Epidermal melanocyte (primary cell): ENCODE results near the gene GPC6.

Experiments
- DNase-seq: peaks from one replicate; pipeline ENCODE4 v3.0.0; 2011; ENCODE audit warnings: low spot score; ENCODE audit not compliant: insufficient read length

Gene GPC6

DNA sequence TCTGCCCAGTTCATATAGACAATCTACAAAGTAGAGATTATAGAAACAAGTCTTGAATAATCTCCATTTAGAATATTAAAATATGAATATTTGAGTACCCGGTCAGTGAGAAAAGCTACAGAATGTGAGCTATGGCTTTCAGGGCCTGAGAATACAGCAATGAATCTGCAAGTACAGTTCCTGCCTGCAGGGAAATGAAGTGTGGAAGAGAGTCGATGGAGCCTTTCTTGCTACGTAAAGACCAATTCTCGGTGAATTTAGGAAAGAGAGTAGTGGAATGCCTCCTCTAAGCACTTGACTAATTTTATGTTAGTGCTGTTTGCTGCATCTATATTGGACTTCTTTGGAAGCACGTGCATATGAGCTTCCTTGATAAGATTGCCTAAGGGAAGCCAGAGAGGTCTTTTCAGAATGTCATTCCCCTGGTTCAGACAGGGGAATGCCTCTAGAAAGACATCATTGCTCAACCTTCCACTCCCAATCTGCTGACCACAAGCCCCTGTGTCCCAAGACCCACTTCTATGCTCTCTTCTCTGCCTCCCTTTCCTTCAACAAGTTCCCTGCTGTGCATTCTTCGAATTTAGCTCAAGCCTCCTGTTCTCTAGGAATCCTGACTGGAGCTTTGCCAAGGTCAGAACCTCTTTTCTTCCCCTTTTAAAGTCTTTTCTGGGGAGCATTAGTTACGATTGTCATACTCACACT, 41.9 kb downstream of the GPC6 start:
- no peak for DNase-seq

DNA sequence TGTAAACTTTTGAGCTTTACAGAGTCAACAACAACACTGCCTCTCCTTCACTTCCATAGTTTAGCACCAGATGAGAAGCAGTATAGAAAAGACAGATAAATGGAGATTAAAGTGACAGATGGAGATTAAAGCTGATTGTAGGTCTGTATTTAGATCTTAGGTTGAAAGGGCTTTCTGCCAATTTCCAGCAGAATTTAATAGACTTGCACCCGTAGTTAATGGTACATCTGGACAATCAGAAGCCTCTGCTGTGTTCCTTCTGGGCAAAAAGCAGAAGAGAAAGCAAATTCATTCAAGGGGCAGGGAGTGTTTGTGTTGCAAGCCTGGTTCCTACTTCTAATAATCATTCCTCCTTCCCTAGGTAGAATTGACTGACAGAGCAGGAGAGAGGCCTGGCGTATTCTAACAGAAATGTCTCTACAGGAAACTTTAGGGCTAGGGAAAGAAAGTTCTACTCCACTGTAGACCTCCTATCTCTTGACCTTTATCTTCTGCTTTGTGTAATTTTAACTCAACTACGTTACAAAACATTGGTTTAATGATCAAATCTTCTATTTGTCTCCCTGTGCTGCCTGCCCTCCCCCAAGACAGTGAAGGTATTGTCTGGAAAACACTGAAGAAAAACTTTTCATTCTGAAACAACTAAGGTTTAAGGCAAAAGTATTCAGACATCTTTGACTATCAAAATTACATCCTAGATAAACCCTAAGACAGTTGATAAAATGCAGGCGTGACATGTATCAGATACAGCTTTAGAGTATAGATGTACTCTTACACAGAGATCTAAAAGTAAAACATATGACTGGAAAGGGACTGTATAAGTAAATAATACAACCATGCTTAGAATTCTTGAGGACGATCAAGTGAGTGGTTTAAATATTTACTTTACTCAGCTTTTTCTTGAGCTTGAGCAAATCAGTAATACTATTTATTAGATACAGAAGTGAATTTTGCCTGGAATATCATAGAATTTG, 44.4 kb downstream of the GPC6 start:
- DNase-seq: no peak

DNA sequence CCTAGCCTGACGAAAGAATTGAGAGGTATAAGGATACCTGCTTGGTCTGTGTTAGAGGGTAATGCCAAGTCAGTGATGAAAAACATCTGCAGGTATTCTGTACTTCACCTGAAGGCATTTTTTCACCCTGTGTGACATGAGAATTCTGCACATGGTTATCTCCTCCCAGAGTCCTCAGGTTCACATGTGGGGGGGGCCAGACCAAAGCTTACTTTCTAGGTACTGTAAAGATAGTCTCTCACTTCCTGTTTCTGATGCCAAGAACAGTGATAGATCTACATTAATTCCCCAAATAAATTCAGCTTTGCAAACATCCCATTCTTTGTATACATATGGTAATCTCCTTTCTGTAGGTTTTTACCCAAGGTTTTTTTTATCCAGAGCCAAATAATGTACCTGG, 53.4 kb downstream of the GPC6 start:
- no peak for DNase-seq

DNA sequence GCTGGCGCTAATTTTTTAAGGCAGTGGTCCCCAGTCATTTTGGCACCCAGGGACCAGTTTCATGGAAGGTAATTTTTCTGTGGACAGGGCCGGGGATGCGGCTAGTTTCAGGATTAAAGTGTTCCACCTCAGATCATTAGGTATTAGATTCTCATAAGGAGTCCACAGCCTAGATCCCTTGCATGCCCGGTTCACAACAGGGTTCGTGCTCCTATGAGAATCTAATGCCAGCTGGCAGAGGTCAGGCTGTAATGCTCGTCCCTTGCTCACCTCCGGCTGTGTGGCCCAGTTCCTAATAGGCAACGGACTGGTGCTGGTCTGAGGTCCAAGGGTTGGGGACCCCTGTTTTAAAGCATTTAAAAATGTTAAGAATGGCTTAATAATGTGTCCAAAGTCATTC, 54.1 kb downstream of the GPC6 start:
- DNase-seq: no peak

DNA sequence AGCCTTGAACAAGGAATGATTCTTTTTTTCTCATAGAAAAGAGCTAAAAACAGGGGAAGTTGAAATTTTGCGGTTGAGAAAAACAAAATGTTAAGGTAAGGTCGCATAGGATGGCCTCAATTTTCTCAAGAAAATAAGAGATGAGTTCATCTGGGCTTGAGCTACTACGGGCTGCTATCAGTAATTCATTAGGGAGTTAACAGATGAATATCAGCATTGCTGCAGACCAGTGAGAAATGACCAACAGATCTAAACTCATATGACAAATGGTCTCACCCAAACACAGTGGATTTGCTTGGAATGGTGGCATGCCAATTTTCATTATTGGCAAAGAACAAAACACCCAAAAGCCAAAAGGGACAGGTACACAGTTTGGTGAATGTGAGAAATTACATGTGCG, 56.6 kb downstream of the GPC6 start:
- no peak for DNase-seq

DNA sequence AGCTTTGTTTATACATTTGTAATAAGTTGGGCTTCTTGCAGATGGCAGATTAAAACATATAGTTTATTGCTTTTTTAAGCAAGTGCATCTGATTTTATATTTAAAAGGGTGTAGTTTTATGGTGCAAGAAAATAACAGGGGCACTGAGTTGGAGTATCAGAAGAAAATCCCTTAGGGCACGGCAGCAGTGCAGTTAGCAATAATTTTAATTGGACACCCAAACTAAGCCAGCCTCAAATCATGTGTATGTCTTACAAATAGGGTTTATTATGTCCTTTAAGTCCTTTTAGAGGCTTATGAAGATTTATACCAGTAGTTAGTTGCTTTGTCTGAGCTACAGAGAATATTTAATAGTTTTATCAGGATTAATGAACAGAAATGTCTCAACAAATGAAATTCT, 57.5 kb downstream of the GPC6 start:
- no peak for DNase-seq

DNA sequence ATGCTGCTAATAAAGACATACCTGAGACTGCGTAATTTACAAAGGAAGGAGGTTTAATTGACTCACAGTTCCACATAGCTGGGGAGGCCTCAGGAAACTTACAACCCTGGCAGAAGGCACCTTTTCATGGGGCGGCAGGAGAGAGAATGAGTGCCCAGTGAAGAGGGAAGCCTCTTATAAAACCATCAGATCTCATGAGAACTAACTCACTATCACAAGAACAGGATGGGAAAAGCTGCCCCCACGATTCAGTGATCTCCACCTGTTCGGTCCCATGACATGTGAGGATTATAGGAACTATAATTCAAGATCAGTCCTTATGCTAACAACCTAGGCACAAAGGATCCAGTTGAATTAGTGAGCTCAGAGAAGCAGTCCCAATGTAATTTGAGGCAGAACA, 59.4 kb downstream of the GPC6 start:
- DNase-seq: no peak

DNA sequence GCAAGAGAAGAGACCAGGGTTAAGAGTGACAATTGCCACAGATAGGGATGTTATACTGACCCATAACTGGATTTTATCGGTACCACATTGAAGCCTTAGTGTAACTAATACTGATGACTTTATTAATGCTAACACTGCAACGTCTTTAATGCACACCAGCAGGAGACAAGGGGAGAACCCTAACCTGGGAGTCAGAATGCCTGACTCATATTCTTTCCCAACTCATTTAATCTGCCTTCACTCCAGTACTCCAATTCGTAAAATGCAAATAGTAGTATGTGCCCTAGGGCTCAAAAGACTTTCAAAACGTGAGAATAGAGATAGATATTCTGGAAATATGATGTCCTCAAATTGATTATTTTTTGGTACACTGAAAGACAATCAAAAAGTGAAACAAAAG, 62.4 kb downstream of the GPC6 start:
- DNase-seq: no peak

DNA sequence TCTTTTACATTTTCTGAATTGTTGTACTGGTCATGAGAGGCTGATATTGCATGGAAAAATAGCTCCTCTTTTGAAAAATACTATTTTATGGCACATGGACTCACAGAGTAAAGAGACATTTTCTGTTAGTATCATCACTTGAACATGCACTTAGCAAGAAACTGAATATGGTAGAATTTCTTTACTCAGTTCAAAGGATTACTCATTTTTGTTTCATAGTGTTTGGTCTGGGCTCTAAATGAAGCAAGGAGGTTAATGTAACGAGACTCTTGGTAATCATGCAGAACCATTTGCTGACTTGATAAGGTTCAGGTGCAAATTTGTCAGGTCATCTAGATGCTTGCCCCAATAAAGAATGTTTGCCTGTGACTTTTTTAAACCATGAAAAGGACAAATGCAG, 63.2 kb downstream of the GPC6 start:
- no peak for DNase-seq

DNA sequence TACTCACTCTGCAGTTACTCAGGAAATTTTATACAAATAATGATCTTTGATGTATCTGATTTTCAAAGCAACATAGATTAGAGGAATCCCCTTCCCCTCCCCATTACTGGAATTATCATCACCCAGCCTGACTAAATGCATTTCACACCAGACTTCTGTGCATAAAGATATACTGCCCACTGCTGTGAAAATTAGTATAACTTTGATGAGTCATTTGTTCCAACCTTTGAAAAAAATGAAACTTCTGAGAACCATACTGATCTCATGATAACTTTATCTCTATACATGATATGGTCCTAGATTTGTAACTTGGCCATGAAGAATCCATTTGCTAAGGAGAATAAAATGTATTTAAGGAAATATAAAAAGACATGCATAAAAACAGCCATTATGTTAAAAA, 63.9 kb downstream of the GPC6 start:
- no peak for DNase-seq

DNA sequence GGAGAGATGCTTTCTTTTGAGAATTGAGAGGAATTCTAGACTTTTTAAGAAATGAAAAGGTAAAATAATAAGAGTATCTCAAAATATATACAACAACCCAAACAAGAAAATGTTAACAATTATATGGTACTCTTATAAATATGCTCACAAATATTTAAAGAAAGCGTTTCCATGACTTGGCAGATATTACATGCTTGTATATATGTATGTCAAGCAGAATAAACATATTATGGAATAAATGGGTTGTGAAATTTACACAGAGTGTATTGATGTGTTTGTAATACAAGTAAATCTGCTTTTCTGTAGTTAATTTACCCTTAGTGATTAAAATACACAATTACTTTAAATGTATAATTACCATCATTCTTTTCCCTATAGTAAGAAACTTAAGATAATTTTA, 65.8 kb downstream of the GPC6 start:
- no peak for DNase-seq

DNA sequence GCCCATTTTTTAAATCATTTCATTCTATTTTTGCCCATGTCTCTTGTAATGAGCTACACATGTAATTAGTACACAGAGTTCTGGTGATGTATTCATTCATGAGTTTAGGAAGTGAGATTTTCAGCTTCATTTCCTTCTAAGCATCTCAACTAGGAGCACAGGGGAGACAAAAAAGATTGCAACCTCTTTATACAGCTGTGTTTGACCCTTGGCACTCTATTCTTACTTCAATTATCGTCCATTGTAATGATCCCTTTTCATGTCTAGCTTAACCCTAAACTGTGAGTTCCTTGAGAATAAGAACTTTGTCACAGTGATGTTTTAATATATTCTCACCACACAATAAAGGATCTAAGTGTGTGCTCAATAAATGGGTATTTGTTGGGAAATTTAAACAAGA, 67.1 kb downstream of the GPC6 start:
- no peak for DNase-seq

DNA sequence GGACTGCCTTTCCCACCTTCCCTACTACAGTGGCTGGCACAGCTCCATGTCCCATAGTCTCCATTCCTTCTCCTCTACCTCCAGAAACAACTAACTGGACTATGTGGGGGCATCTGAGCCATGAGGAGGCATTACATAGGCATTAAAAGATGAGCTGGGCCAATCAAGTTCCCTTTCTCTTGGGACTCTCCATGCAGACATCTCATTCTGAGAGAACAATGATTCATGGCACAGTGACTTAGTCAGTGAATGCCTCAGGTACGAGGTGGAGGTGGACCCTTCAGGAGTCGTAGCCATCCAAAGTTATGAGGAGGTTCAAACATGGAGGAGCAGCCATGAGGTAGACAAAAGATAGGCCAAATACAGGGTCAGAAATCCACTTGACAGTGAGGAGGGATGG, 70.0 kb downstream of the GPC6 start:
- no peak for DNase-seq

DNA sequence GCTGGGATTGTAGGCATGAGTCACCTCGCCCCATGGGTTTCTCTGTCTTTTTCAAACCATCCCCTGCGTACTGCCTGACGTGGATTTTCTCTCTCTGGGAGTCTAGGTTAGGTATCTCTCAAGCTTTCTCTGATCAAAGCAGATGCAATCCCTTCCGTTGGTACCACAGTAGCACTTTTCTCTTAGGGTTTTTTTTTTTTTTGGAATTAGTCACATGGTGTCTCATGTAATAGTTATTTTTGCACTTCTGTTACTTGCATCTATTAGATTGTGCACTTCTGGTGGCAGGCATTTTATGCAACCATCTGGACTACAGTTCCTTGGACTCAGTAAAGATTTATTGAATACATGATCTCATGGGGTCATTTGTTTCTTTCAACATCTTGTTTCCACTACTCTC, 72.1 kb downstream of the GPC6 start:
- no peak for DNase-seq

DNA sequence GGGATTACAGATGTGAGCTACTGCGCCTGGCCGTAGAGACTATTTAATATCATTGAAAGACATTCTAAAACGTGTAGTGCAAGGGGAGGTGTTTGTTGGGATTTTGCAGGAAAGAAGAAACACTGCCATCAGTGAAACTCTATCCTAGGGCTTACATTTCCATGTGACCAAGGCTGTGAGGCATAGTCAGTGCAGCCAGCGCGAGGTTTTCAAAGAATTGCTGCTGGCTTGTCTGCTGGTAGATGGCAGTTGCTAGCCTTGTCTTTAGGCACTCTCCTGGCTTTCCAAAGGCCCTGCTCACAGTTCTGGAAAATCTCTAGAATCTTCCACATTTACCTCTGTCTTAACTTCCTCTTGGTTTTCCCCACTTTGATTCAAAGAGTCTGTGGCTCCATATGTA, 77.5 kb downstream of the GPC6 start:
- DNase-seq: no peak

DNA sequence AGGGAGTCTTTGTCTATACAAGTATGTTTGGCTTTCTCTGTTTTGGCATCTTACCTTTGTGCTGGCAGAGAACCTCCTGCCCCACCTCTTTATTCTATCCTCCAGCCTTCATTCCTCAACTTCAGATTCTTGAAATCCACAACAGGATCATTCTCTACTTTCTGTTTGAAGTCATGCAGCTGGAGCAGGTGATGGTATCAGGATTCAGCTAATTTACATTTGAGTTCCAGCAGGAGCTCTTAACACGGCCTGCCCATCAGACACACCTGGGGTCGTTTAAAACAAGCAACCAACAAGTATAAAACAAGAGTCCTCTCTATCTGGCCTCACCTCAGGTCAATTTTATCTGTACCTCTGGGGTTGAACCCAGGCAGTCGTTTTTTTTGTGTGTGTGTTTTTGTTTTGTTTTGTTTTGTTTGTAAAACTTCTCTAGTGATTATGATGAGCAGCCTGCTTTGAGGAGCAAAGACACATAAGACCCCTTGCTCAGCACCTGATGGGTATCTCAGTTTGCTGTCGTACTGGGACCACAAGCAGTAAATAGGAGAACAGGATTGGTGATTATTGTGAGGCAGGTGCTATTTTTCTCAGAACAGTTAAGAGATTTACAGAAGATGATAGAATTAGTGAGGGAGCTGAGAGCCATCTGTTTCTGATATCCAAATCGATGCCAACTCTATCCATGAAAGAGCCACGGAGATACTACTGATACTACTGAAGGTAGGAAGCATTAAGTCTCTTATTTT, 78.4 kb downstream of the GPC6 start:
- no peak for DNase-seq

DNA sequence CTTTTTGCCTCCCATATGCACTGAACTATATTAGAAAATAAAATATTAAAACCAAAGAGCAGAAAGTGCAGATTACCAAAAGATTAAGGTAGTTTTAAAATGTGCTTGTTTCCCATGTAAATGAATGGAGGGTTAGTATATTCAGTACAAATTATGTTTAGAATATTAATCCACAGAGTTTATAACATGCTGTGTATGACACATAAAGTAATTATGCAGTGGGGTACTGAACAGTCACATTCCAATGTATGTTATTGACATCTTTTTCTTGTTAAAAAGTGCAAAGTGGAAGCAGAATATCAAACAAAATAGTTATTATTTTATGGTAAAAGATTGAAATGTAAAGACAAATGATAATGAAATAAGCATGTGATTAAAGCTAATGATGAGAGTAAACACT, 79.3 kb downstream of the GPC6 start:
- no peak for DNase-seq

DNA sequence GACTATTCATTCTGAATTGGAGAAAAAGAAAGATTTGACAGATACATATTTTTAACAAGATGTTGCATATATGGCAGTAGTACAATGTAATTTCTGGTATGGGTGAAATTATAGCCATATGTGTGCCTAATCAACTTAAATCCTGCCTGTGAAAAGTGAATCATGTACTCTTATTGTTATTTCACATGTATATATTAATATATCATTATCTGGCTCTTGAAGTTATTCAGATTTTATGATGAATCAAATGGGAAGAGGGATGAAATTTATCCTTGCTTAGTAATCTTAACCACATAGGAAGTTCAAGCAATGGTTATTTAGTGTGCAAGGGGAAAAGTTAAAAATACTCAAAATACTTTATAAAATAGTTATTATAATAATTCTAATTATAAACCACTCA, 80.5 kb downstream of the GPC6 start:
- DNase-seq: no peak

DNA sequence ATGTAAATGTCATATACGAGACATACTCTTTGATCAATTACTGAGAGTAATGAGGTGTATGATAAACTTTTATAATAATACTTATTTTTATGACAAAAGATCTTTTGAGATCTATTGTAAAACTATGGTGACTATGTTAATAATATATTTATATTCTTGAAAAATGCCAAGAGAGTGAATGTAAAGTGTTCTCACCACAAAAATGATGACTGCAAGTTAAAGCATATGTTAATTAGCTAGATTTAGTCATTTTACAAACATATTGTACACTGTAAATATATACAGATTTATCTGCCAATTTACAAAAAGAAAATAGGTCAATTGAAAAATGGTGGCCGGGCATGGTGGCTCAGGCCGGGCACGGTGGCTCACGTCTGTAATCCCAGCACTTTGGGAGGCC, 81.0 kb downstream of the GPC6 start:
- no peak for DNase-seq

DNA sequence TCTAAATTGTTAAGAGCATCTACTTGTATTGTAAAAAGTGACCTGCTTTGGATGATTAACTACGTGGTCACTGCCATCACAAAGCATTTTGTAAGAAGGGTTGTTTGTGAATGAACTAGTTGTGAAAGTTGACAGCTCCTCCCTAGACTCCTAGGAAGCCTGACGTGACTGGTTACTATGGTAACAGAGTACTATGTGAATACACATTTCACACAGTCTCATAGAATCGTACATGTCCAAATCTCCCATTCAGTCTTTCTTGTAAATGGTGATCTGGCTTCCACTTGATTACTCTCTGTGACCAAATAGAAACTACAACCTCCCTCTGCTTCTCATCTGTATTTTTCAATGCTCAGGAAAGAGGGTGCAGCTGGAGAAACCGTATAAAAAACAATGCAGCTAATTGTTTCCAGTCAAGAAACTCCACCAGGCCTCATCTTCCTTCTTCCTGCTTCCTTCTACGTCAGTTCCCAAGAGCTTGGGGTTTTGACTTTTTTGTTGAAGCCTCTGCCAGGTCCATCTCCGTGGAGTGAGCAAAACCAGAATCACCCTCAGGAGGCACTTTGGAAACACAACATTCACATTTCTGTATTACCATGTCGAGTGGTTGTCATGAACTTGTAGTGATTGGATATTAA, 83.4 kb downstream of the GPC6 start:
- DNase-seq: no peak

DNA sequence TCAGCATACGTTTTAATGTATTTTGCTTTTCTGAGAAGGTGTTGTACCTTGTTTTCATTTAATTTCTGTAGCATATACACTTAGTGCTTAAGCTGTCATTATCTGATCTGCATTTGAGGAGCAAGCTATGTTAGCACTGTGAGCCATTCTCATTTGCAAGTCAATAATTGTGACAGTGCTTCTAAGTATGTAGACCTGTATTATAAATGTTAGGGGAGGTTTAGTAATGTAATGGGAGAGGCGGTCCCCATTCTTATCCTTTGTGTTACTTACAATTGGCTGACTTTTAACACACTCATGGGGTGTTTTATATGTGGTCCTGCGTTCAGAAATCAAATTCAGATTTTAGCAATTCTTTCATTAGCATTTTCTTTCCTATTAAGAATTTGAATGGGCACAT, 90.2 kb downstream of the GPC6 start:
- DNase-seq: no peak
